ENCODE results near the gene ST3GAL3.
A peak's percentile ranks its signal among the peaks of the same experiment; 100 is the strongest.
"Not testable (repeated sequence)": the region's sequence is repeated elsewhere in the genome, so short reads cannot be mapped to it uniquely, and the experiment has no call there.

Gene ST3GAL3

DNA sequence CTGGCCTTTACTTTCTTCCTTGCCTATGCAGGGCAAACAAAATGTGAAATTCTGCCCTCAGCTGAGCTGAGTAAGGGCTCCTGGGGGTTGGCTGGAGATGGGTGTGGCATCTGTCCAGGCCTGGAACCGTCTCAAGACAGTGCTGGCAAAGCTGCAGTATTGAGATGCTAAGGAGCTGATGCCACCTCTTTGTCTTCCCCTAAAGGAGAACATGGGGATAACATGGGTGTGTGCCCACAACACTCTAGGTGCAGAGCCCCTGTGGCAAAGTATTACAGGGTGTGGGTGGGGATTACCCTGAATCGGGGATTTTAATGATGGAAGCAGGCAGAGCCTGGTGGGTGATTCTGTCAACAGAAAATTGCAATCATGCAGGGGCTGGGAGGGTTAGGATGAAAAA, 2.5 kb upstream of the ST3GAL3 start:
- DNase-seq = peak; percentile 33

DNA sequence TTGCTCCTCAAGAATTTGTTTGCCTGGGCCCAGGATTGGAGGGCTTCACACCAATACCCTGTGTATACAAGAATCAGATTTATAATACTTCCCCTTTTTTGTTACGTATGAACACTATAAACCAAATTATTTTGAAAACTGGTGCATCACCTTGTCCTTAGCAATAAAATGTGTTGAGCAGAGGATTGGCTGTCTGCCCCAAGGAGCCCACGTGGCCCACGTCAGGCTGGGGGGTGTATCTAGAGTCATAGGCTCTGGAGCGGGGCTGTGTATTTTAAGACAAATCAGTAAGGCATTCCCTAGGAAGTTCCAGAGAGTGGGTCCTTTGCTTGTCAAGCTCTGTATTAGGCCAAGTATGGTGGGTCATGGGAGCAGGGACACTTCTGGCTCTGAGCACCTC, 2.0 kb upstream of the ST3GAL3 start:
- no peak for DNase-seq

DNA sequence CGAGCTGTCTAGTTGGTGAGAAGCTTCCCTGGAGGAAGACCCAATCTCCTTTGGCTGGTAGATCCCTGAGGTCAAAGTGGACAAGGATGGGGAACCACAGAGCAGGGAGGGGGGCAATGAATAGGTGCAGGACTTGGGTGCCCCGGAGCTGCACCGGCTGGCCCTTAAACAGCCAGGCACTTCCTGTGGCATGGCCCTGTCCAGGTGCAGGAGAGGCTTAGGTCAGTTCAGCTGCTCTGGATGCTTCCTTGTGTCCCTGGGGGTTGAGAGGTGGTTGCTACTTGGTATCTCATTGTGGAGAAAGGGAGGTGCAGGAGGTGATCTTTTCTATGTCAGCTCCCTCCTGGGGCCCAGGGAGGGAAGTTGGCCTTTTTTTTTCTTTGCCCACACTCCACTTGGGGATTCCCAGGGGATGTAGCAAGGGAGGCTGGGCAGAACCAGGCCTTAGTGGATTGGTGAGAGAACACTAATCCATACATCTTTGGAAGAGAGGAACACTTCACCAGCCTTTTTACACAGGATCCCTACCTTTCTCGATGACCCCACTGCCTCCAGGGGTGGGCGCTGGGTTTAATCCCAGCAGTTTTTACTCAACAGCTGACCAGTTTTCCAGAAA, 1.2 kb upstream of the ST3GAL3 start:
- no peak for DNase-seq

DNA sequence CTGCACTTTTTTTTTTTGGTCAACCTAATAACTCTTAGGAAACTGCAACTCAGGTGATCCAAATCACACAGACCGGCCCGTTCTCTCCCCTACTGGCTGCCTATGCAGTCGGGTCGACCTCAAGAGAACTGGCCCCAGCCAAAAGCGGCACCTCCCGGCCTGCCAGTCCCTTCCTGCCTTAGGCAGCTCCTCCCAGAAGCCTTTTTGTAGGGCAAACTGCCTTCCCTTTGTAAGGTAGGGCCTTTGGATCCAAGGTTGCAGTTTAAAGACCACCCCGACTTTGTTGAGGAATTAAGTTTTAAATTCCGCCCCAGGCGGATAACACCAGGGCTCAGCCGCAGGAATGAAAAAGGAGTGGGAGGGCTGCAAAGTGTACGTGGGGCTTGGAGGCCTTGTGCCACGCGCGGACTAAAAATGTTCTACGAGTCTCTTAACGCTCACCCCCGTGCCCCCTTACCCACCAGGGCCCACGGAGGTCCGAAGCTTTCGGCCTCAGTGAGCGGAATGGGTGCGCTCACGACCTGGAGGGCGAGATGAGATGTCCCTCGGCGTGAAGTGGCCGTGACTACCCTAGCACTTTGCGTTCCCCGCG, 642 bp upstream of the ST3GAL3 start:
- no peak for DNase-seq

DNA sequence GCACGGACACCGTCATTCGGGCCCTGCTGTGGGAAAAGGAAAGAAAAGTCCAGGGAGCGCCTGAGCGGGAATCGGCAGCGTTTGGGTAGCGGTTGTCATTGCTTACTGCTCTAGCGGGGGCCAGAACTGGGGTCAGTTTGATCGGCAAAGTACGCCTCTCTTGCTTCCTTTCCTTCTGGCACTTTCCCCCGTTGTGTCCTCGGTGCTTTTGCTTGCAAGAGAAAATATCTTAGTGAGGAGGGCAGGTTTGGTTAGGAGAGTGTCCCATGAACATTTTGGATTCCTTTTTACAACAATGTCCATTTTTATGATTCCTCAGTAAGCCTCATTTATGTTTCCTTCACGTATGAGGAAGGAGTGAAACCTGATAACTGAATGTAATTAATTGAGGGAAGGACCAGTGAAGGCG, 670 bp downstream of the ST3GAL3 start:
- peak; percentile 56 for DNase-seq

DNA sequence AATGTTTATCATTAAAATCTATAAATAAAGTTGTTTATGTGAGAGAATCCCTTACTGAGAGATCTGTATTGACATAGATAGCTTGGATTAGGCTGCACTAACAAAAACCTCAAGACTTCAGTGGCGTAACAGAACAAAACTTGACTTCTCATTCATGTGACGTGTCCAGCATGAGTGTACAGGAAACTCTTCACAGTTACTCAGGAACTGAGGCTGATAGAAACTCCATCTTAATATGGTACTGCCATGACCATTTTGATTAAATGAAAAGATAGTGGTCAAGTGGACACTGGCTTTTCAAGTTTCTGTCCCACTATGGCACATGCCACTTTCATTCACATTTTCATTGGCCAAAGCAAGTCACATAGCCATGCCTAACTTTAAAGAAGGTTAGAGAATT, 3.7 kb downstream of the ST3GAL3 start:
- no peak for DNase-seq

DNA sequence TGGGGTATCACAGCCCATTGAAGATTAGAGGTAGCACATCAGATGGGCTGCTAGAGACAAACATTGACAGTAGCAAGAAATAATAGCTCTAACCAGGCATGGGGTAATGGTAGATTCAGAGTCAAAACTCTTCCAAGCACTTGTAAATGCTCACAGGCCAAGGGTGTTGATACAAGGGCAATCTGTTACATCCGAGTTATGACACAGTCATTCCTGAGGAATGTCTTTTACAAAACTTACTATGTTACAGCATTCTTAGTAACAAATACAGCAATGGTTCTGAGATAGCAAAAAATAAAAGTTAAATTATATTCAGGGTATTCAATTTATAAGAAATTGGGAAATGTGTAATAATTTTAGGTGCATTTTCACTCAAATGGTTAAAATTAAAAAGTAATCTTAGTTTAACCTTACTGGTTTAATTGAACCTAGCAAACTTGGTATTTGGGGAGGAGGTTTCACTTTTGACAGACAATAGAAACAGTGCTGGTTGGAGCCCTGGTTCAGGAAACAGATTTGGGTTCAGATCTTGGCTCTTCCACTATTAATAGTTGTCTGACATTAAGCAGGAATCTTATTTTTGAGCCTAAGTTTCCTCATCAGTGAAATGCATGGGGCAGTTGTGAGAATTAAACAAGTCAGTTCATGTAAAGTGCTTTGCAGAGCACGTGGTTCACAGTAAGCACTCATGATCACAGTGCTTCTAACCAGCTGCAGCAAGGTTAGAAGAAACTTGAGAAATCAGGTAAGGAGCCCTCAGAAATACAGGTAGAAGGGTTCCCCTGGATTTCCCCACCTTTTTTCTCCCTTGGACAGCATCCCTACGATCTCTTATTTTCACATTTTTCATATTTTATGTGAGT, 4.4 kb downstream of the ST3GAL3 start:
- no peak for DNase-seq

DNA sequence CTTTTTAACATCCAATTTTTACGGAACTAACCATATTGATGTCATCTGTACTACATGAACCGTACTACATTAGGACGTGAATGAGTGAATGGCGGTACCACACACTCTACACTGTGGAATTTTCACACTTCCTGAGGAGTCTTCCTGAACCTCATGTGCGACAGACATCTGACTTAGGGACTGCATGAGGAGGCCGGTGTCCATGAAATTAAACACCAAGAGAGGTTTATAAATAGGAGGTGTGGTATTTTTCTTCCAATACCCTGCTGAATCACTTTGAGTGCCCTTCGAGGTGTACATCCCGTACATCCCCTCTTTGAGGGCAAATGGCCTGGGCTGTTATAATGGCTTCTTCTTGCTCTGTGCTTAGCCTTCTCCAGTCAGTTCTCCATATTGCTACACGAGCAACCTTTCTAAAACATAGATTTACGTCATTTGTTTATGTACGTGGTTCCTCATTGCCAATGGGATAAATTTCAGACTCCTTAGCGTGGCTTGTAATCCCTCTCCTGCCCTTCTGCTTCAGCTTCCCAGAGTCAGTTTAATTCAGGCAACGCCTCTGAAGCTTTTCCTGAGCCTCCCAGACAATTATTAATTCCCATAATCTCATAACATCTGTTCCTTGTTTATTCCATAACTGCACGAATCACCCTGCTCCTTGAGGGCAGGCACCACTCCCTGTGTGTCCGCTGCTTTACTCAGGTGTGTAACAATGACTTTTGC, 9.4 kb downstream of the ST3GAL3 start:
- no peak for DNase-seq

DNA sequence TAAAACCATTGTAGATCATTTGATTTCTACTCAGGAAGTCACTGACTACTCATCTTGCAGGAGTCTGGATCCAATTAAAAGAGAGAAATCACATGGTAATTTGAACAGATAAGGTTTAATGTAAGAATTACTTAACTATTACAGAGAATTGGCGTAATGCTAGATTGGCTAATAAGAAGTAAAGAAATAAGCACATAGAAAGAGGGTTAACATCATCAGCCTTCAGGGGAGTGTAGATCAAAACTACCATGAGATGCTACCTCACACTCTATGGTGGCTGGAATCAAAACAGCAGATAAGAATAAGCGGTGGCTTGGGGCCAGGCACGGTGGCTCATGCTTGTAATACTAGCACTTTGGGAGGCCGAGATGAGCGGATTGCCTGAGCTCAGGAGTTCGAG, 11.7 kb downstream of the ST3GAL3 start:
- no peak for DNase-seq

DNA sequence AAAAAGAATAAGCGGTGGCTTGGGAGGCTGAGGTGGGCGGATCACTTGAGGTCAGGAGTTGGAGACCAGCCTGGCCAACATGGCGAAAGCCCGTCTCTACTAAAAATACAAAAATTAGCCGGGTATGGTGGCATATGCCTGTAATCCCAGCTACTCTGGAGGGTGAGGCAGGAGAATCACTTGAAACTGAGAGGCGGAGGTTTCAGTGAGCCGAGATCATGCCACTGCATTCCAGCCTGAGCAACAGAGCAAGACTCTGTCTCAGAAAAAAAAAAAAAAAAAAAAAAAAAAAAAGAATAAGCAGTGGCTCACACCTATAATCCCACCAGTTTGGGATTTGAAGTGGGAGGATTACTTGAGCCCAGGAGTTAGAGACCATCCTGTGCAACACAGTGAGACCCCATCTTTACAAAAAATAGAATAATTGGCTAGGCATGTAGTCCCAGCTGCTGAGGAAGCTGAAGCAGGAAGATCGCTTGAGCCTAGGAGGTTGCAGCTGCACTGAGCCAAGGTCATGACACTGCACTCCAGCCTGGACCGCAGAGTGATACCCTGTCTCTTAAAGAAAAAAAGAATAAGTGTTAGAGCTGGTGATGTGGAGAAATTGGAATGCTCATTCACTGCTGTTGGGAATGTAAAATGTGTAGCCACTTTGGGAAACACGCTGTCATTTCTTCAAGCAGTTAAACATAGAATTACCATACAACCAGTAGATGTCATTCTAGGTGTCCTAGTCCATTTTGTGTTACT, 12.5 kb downstream of the ST3GAL3 start:
- not testable (repeated sequence) for DNase-seq

DNA sequence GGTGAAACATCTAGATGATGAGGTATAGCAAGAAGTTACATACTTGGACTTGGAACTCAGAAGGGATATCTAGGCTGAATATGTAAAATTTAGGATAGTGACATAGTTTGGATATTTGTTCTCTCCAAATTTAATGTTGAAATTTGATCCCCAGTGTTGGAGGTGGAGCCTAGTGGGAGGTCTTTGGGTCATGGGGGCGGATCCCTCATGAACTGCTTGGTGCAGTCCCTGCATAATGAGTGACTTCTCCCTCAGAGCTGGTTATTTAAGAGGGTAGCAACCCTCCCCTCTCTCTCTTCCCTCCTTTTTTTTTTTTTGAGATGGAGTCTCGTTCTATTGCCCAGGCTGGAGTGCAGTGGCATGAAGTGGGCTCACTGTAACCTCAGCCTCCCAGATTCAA, 15.5 kb downstream of the ST3GAL3 start:
- DNase-seq = no peak

DNA sequence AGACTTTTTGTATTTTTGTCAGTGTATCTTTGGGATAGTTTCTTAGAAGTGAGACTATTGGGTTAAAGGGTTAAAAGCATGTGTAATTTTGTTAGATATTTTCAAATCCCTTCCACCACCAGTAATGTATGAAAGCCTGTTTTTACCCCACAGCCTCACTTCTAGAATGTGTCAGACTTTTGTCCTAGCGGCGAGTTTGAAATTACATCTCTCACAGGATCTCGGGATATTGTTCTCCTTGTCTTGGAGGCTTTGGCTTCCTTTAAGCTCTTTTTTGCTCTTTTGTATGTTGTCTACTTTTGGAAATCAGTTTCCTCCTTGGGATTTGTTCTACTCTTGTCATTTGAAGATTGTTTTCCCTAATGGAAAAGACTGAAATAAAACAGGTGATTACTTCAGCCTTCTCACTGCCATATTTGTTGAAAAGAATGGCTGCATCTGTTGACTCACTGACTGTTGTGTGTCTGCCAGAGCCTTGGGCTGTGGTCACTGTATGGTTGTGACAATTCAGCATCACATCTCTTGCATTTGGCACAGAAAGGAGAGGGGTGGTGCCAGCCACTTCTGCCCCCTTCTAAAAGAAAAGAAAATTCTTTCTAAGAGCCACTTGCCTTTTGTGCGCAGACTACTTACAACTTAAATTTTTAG, 22.6 kb downstream of the ST3GAL3 start:
- no peak for DNase-seq

DNA sequence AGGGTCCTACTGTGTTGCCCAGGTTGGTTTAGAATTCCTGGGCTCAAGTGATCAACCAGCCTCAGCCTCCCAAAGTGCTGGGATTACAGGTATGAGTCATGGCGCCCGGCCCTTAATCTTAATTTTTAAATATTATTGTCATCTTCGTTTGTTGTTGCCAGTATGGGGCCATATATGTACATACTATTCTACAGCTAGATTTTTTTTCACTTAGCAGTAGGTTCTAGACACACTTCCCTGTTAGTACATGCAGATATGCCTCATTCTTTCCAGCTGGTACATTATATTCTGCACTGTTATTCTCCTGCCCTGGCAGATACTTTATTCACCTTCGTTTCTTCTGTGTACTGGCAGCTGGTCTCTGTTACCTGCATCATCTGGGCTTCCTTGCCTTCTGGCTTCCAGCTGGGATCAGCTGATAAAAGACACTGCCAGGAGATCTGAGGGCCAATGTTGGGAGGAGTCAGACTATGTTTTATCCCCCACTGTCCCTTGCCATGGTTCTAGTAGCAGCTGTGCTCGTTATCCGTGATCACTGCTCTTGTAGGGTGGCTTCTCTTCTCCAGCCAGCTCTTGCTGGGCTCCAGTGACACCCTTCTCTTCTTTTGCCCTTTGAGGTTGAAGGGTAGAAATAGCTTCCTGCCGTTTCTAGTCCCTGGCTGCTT, 24.7 kb downstream of the ST3GAL3 start:
- DNase-seq = peak; percentile 28

DNA sequence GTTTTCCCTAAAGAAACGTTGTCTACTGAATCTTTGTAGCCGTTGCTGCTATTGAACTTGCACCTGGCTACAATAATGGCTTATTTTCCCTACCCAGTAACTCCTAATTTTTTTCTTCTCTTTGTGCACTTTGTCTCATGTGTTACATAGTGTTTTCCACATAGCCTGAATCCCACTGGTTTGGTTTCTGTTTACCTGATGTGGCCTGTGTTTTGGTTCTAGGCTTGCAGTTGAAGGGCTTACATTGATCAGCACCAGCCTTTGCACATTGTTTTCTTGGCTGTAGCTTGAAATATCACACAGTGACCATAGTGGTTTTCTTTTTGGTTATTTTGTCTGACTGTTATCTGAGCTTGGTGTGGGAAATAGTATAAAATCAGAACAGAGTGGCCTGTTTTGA, 29.5 kb downstream of the ST3GAL3 start:
- DNase-seq = no peak

DNA sequence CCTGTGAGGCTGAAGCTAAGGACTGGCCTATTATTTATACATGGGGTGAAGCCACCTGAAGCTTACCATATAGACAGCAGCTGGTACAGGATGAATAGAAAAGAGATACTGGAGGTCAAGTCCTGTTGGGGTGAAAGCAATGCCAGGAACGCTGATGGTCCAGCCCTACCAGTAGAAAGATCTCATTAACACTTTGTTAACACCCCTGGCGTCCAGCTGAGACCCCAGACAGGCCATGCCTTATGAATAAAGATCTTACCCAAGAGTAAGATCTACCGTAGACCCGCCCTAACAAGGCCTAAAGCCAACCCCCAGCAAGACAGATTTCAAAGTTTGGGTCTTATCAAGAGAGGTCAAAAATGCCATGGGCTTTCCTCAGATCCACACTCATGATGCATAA, 34.7 kb downstream of the ST3GAL3 start:
- DNase-seq = no peak

DNA sequence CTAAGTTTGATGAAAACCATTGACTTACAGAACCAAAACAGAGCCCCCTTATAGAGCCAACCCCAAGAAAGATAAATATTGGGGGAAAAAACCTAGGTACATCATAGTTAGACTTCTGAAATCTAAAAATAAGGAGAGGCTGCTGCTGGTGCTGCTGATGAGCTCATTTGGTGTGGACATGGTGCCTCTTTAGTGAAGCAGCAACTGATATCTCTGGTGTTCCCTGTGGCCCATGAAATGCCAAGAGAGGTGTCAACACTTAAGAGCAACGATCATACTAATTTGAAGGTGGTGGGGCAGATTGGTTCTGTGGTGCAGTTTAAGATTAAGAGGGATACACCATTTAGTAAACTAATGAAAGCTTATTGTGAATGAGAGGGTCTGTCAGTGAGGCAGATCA, 35.9 kb downstream of the ST3GAL3 start:
- DNase-seq = no peak

DNA sequence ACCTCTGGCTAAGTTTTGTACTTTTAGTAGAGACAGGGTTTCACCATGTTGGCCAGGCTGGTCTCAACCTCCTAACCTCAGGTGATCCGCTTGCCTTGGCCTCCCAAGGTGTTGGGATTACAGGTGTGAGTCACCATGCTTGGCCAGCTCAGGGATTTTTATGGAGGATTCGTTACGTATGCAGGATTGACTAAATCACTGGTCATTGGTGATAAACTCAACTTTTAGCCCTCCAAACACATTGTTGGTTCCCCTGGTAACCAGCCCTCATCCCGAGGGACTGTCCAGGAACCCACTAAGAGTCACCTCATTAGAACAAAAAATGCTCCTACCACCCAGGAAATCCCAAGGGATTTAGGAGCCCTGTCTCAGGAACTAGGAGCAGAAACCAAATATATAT, 40.4 kb downstream of the ST3GAL3 start:
- DNase-seq = no peak

DNA sequence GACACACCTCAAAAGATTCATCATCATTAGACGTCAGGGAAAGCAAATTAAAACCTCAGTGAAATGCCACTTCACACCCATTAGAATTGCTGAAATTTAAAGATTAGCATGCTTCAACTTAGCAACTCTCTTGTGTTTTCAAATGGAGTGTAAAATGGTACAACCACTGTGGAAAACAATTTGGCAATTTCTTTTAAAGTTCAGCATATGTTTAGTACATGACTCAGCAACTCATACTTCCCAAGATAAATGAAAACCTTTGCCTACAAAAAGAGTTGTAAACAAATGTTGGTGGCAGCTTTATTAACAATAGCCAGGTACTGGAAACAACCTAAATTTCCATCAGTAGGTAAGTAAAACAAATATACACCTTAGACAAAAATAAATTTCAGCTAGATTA, 42.7 kb downstream of the ST3GAL3 start:
- no peak for DNase-seq

DNA sequence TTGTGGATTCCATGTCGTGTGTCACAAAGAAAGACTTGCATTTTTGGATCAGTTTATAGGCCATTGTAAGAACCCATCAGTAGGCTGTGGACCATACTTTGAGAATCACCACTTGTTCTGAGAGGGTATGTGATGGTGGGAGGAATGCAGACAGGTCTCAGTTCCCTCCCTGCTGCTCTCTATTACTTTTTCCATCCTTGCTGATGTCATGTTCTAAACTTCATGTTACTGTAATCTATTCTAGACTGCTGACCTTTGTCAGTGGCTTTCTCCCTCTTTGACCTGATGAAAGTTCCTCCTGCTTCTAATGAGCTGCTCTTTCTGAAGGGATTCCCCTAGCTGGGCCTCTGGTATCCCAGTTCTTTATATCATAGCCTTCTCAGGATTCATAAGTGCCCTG, 46.1 kb downstream of the ST3GAL3 start:
- no peak for DNase-seq

DNA sequence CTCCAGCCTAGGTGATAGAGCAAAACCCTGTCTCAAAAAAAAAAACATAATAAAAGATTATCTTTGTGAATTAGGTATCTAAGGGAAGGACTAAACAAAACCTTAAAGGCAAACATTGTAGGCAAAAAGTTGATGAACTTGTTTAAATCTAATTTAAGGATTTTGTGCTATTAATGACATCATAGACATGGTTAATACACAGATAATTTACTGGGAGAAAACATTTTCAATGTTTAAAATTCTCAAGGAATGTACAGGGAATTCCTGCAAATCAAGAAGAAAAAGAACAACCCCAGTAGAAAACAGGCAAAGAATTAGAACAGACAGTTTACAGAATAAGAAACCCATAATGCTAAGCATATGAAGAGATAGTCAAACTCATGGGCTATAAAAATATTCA, 47.6 kb downstream of the ST3GAL3 start:
- no peak for DNase-seq

DNA sequence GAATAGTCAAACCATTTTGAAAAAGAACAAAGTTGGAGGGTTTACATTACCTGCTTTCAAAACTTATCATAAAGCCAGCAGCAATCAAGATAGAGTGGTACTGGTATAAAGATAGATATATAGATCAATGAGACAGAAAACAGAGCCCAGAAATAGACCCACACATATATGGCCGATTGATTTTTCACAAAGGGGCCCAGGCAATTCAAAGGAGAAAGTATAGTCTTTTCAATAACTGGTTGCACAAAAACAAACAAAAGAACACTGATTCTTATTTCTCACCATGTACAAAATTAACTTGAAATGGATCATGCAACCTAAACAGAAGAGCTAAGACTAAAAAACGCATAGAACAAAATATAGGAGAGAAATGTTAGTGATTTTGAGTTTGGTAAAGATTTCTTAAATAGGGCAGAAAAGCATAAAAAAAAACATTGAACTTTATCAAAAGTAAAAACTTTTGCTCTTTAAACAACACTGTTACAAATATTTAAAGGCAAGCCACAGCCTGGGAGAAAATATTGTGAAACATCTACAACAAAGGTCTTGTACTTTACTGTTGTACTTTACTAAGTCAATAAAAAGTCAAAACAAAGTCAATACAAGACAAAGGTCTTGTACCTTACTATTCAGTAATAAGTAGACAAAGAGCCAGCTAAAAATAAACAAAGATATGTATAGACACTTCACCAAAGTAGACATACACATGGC, 50.2 kb downstream of the ST3GAL3 start:
- DNase-seq = no peak

All from femur (tissue), 1 donor.